Activated CD4-positive, CD25-positive, alpha-beta regulatory T cell treated with anti-CD3 and anti-CD28 coated beads, Interleukin-2, amount 50 U/mL, for 72 hours (primary cell): Measurements from ENCODE around the gene WDR70.
"Not testable (repeated sequence)": the region's sequence is repeated elsewhere in the genome, so short reads cannot be mapped to it uniquely, and the experiment has no call there.

Experiments
- DNase-seq: peaks from one replicate; pipeline ENCODE4 v3.0.0; 2021

The WDR70 gene

DNA sequence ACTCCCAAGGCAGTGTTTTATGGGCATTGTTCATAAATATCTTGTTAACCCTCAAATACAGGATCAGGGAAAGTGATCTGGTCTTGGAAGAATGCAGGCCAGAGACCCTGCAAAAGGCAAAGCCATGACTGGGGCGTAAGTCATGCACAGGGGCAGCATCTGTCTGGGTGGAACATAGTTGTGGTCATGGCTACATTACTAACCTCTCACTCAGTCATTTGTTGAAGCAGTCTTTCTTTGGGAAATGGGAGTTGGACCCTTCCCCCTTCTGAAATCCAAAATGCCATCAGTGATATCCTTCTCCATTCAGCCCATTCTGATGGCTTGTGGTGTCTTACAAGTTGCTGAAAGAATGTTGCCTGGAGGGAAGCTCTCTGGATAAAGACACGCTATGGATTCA lies 392.6 kb downstream of the WDR70 start:
- DNase-seq: no peak

DNA sequence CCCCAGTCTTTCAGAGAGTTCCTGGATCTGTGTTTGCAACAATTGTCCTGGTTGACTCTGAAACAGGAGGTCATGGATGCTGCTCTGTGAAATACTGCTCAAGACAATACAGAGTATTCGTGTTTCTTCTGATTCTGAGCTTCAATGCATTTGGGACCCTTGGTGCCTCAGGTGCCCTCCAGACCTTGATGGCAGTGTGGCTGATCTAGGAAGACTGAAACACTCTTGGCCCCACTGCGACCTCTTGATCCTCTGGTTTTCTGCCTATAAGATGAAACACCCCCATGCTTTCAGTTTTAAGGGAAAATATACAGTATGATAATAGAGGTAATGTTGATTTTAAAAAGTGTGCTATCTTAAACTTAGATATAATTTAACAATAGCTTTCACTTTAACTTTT lies 393.1 kb downstream of the WDR70 start:
- no peak for DNase-seq

DNA sequence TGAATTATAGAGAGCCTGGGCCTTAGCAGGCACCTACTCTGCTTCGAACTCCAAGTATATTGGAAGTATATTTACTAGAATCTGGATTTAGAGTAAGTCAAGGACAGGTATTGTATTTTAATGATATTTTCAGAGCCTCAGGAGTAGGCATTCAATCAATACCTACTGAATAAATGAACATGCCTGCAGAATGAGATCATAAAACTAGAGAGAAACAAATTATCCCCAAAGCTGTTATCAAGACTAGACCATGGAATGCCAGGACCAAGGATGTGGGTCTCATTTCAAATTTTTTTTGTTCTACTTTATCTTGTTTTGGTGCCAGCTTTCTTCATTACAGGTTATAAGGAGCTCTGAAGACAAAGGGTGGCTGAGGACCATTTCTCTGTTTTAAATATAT lies 394.7 kb downstream of the WDR70 start:
- DNase-seq: no peak

DNA sequence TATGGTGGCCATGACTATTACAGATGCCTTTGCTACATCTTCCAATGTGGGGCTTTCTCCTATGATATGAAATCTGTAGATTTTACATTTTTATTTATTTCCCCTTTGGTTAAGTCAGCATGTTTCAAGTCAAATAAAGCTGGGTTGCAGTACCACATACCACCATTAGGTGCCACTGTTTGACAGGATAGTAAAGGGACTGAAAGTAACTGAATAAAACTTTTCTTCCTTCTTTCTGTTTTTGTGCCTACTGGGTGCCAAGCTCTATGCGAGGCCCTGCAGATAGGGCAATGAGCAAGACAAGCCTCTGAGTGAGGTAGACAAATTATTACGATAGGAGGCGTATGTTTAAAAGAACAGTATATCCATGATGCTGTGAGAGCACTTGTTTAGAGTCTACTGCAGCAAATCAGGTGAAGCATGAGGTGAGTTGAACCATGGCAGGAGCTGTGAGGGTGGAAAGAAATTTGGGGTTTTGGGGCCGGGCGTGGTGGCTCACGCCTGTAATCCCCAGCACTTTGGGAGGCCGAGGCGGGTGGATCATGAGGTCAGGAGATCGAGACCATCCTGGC lies 395.9 kb downstream of the WDR70 start:
- peak; percentile 32 for DNase-seq

DNA sequence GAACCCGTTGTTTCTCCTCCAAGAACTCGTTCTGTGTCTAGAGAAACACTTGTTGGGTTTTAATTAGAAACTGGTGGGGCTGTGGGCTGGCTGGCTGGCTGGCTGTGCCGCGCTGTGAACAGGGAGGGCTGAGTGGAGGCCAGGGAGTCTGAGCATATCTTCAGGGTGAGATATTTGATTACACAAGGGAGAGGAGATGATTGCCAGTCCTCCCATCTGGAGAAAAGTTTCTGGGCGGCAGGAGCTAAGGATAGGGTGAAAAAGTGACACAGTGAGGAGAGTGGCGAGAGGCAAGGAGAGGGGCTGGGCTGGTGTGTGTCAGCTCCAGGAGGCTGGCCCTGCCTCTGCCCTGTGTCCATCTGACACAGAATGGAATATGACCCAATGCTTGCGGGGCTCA lies 397.7 kb downstream of the WDR70 start:
- DNase-seq: no peak

DNA sequence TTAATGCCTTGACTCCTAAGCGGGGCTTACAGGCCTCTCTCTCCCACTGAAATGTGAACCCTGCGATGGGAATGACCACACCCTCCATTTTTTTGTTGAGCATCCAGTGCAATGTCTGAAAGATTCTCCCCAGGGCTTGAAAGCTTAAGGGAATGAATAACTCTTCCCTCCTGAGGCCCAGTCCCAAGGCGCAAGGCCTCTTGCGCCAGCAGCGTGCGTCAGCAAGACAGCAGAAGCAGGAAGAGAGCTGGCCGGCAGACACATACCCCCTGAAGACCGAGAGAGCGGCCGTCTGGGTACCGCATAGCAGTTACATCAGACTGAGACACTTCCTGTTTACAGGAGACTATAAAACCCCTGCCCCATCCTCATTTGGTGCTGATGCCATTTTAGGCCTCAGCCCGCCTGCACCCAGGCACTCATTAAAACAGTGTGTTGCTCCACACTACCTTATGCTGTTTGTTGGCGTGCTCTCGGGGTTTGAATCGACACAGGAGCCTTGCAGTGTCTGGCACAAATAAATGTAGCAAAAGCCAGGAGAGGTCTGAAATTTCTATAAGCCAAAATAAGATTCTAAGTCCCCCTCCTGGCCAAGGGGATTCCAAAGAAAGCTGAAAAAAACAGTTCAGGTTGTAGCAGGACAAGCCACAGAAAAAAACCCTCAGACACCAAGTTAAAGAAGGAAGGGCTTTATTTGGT lies 398.5 kb downstream of the WDR70 start:
- no peak for DNase-seq

DNA sequence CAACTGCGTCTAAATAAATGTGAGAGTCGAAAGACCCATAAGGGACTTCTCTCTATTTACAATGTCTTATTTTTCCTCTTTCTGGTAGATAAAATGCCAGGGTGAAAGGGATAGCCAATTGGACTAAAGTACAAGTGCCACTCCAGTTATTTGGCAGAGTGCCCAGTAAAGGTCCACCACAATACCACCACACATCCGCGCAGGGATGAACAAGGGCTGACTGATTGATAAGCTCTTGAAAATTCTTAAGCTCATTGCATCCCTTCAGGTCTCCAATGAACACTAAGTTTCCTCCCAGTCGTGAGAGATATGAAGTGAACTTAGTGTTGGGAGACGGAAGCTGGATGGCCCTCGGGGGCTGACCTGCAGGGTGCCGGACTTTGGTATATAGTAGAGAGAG lies 402.3 kb downstream of the WDR70 start:
- DNase-seq: not testable (repeated sequence)

DNA sequence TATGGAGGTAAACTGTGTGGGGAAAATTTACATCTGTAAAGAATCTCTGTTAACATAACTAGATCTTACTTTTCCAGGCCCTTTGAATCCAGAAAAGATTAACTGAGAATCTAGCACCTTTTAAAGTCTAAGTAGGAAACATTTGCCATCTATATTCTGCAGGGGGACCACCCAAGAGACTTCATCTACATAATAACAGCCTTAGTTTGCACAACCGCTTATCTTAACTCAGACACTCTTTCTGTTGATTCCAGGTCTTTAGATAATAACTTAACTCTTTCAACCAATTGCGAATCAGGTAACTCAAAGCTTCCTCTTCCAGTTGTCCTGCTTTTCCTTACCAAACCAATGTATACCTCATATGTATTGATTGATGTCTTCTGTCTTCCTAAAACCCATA lies 407.3 kb downstream of the WDR70 start:
- DNase-seq: no peak

DNA sequence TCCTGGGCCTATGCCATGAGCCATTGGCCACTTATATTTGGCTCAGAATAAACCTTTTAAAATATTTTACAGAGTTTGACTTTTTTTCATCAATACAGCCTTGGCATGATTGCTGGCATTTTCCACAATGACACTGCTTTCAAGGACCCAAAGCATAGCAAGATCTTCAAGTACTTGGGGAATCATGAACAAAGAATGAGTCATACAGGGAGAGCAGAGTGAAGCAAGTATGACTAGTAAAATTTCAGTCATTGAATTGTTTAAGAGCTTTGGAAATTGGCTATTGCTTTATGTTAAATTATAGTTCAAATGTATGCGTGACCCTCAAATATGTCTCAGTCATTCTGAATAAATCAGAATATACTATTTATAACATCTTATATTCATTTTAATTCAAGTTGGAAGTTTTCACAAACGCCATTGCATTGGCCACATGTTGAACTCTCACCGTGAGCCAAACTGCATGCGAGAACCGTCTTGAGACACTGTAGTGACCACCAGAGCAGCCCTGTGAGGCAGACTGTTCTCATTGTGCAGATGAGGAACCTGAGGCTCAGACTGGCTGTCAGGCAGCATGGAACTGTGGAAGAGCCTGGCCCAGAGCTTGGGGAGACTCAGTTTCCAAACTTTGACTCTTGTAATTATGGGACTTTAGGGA lies 407.9 kb downstream of the WDR70 start:
- DNase-seq: no peak

DNA sequence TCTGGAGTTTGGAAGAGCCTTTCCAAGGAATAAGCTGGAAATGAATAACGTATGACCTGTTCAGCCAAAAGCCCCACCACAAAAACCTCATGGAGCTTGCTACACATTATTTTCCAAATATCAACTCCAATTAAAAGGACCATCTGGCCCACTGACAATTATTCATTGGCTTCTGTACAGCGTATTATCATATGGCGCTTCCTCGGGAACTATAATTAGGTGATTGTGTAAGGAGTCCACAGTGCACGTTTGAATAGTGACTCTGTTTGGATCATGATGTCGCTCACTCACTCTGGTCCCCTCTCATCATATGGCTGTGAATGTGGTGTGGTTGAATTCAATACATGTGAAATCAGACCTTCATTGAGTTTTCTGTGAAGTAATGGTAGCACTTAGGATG lies 408.6 kb downstream of the WDR70 start:
- DNase-seq: no peak

DNA sequence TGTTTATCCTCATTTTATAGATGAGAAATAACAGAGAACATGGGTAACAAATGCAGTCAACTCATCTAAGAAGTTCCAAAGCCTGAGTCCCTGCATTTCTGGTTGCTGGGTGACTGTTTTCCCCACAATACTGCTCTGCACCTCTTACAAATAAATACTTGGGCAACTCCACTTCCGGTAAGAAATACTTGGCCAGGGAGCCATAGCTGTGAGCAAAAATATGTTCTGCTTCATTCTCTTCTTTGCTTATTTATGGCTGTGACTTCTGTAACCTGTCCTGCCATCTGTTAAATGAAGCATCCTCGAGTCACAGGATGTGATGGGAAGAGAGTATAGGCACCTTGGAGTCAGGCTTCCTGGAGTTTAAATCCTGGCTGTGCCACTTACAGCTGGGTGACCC lies 410.9 kb downstream of the WDR70 start:
- no peak for DNase-seq

DNA sequence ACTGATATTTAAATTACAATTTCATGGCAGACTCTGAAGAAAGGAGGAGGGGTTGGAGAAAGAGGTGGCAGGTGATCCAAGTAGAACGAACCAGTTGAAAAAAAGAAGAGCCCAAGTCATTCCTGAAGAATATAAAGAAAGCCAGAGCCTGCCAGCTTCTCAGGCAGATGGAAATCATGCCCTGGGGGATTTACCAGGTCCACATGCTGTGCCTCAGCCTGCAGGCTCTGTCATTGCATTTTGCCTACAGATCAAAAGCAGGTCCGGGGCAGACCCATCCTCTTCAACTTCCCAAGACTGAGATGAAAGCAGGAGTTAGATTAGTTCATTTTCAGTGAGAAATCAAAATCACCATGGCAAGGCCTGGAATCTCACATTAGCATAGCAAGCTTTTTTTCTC lies 412.2 kb downstream of the WDR70 start:
- no peak for DNase-seq

DNA sequence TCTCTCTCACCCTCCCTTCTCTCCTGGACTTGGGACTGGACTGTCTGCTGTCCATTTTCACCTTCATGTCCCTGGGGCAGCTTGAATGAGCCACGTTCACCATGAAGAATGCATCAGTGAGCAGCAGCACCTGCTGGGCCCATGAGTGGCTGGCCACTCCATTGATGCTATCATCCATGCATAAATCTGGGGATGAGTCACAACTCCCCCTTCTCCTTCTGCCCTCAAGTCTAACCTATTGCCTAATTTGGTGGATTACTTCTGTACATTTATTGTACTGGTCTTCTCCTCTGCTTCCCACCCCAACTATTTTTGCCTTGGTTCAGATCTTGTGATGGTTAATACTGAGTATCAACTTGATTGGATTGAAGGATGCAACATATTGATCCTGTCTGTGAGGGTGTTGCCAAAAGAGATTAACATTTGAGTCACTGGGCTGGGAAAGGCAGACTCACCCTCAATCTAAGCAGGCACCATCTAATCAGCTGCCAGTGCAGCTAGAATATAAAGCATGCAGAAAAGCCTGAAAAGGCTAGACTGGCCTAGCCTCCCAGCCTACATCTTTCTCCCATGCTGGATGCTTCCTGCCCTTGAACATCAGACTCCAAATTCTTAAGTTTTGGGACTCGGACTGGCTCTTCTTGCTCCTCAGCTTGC lies 414.0 kb downstream of the WDR70 start:
- no peak for DNase-seq

DNA sequence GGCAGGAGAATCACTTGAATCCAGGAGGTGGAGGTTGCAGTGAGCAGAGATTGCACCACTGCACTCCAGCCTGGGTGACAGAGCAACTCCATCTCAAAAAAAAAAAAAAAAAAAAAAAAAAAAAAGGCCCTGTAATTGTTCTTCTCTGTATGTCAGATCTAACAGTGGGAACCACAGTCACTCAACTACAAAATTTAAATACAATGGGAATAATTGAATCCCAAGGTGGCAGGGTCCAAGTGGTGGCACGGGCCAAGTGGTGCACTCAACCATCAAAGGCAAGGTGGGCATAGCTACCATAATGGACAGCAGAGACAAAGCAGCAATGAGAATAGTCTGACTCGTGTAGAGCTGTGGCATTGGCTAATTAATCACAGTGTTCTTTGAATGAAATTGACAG lies 416.2 kb downstream of the WDR70 start:
- DNase-seq: not testable (repeated sequence)

DNA sequence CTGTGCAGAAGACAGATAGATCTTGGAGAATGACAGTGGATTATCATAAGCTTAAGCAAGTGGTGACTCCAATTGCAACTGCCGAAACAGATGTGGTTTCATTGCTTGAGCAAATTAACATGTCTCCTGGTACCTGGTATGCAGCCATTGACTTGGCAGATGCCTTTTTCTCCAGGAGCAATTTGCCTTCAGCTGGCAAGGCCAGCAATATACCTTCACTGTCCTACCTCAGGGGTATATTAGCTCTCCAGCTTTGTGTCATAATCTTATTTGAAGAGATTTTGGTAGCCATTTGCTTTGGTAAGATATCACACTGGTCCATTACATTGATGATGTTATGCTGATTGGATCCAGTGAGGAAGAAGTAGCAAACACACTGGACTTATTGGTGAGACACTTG lies 417.3 kb downstream of the WDR70 start:
- DNase-seq: not testable (repeated sequence)

DNA sequence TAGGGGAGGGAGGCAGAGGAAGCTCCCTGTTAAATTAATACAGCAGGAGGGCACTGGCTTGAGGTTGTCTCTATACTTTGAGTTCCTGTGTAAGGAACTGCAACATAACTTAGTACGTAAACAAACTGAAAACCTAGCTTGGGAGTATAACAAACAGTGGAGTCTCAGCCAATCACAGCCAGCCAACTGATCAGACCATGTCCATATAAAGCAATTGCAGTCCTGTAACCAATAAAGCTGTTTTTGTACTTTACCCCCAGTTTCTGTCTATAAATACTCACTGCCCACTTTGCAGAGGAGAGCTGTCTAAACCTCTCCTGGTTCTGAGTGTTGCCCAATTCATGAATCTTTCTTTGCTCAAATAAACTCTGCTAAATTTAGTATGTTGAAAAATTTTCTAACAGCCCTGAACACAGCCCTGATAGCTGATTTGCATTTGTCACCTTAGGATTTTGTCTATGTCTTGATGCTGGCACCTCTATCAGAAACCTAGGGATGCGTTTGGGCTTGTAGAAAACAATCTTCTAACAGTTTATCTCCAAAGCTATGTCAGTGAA lies 420.8 kb downstream of the WDR70 start:
- no peak for DNase-seq

DNA sequence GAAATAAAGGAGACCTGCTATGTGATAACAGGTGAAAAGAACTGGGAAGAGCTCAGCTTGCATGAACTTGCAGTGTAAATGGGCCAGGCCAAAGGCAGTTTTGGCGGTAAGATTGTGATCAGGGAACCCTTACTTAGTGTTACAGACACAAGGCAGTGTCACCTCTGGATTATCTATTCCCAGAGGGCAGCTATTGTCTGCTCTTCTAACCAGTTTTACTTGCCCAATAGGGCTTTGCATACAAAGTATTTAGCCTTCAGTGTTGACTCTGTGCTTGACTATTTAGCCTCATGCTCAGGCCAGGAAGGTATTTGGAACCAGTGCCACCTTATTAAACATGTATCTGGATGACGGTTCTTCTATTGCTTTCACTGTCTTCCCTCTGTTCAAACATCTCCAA lies 422.4 kb downstream of the WDR70 start:
- no peak for DNase-seq
